ENCODE measurements around the gene TYRO3. TPM values are rescaled to one million over a fixed set of nuclear protein-coding genes. Genes with fewer than 3 reads are reported as not detected.
A peak's percentile ranks its signal among the peaks of the same experiment; 100 is the strongest.

Gene TYRO3
- total and polyA plus RNA-seq, 2 of the 13 experiments (the other 11 are each of a cell fraction or from before 2014, with no cell fraction given): 24.0 to 43.6 TPM

- TF ChIP-seq, protein P1, sequence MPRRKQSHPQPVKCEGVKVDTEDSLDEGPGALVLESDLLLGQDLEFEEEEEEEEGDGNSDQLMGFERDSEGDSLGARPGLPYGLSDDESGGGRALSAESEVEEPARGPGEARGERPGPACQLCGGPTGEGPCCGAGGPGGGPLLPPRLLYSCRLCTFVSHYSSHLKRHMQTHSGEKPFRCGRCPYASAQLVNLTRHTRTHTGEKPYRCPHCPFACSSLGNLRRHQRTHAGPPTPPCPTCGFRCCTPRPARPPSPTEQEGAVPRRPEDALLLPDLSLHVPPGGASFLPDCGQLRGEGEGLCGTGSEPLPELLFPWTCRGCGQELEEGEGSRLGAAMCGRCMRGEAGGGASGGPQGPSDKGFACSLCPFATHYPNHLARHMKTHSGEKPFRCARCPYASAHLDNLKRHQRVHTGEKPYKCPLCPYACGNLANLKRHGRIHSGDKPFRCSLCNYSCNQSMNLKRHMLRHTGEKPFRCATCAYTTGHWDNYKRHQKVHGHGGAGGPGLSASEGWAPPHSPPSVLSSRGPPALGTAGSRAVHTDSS (CRISPR knock-in tag; conservative IDR thresholded peaks at IDR 0.05): no peak
- no peak for TF ChIP-seq CBX5 (CRISPR knock-in tag; IDR thresholded peaks at IDR 0.05; ENCODE audit: borderline replicate concordance)
- no peak for TF ChIP-seq ZNF260 (CRISPR knock-in tag; IDR thresholded peaks at IDR 0.05; ENCODE audit: borderline replicate concordance, low read depth)
- TF ChIP-seq ZNF737 (CRISPR knock-in tag; IDR thresholded peaks at IDR 0.05; ENCODE audit: borderline replicate concordance): no peak
- TF ChIP-seq ZNF280D (CRISPR knock-in tag; IDR thresholded peaks at IDR 0.05): no peak
- TF ChIP-seq GFI1 (CRISPR knock-in tag; IDR thresholded peaks at IDR 0.05; ENCODE audit: borderline replicate concordance): no peak
- TF ChIP-seq, protein P2, sequence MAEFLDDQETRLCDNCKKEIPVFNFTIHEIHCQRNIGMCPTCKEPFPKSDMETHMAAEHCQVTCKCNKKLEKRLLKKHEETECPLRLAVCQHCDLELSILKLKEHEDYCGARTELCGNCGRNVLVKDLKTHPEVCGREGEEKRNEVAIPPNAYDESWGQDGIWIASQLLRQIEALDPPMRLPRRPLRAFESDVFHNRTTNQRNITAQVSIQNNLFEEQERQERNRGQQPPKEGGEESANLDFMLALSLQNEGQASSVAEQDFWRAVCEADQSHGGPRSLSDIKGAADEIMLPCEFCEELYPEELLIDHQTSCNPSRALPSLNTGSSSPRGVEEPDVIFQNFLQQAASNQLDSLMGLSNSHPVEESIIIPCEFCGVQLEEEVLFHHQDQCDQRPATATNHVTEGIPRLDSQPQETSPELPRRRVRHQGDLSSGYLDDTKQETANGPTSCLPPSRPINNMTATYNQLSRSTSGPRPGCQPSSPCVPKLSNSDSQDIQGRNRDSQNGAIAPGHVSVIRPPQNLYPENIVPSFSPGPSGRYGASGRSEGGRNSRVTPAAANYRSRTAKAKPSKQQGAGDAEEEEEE (CRISPR knock-in tag; IDR thresholded peaks at IDR 0.05; ENCODE audit: borderline replicate concordance): no peak
- peak; percentile 61 for TF ChIP-seq ZNF687 (CRISPR knock-in tag; IDR thresholded peaks at IDR 0.05)
- TF ChIP-seq, protein P3, sequence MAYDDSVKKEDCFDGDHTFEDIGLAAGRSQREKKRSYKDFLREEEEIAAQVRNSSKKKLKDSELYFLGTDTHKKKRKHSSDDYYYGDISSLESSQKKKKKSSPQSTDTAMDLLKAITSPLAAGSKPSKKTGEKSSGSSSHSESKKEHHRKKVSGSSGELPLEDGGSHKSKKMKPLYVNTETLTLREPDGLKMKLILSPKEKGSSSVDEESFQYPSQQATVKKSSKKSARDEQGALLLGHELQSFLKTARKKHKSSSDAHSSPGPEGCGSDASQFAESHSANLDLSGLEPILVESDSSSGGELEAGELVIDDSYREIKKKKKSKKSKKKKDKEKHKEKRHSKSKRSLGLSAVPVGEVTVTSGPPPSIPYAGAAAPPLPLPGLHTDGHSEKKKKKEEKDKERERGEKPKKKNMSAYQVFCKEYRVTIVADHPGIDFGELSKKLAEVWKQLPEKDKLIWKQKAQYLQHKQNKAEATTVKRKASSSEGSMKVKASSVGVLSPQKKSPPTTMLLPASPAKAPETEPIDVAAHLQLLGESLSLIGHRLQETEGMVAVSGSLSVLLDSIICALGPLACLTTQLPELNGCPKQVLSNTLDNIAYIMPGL (CRISPR knock-in tag; IDR thresholded peaks at IDR 0.05; ENCODE audit: borderline replicate concordance in 1 of 2, low read depth in 1 of 2): peak; percentile 22 to 37; a peak in 1 of 4 replicates
- TF ChIP-seq SP140L (CRISPR knock-in tag; IDR thresholded peaks at IDR 0.05; ENCODE audit: borderline replicate concordance): no peak
- no peak for TF ChIP-seq ATM (IDR thresholded peaks at IDR 0.05; ENCODE audit: borderline replicate concordance)
- TF ChIP-seq, protein P4, sequence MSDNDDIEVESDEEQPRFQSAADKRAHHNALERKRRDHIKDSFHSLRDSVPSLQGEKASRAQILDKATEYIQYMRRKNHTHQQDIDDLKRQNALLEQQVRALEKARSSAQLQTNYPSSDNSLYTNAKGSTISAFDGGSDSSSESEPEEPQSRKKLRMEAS (IDR thresholded peaks at IDR 0.05): peak; percentile 60
- 0 out of 2 replicates have a peak, but pooled peaks have one; percentile 31 for TF ChIP-seq TARDBP (CRISPR knock-in tag; IDR thresholded peaks at IDR 0.05)
Observed at GRCh38 chr15:41585127-41586047, 26.4 kb downstream of the TYRO3 start (continued).

Measured in HepG2 (cell line).